Effector memory CD8-positive, alpha-beta T cell (primary cell): ENCODE measurements around the gene TMEM181.

Experiments
- ATAC-seq: fragments of 150-1000 bp; cut with Tn5 transposase; replicated peaks from 2 replicates; pipeline ENCODE4 v1.10.0; 2021; ENCODE audit warnings: mild to moderate bottlenecking, moderate library complexity
- DNase-seq, 3 experiments: peaks; one replicate each; pipeline ENCODE4 v3.0.0; 2021
- H3K27ac Mint-ChIP-seq, 2 donors: one replicate each; pipeline ENCODE4 v1.8.0; 2022; ENCODE audit warnings: mild to moderate bottlenecking in 2 of 2, mixed read lengths in 2 of 2, moderate library complexity in 2 of 2
- H3K27me3 Mint-ChIP-seq, 2 donors: one replicate each; pipeline ENCODE4 v1.8.0; 2022; ENCODE audit warnings: mixed read lengths in 2 of 2
- H3K36me3 Mint-ChIP-seq: one replicate; pipeline ENCODE4 v1.8.0; 2022; ENCODE audit warnings: mild to moderate bottlenecking, moderate library complexity, mixed read lengths; ENCODE audit not compliant: insufficient read depth
- H3K4me1 Mint-ChIP-seq, 2 donors: one replicate each; pipeline ENCODE4 v1.8.0; 2022; ENCODE audit warnings: low read depth in 2 of 2, mixed read lengths in 2 of 2
- H3K4me3 Mint-ChIP-seq, 2 donors: one replicate each; pipeline ENCODE4 v1.8.0; 2022; ENCODE audit warnings: mild to moderate bottlenecking in 2 of 2, mixed read lengths in 2 of 2, moderate library complexity in 2 of 2
- H3K9me3 Mint-ChIP-seq, 2 donors: one replicate each; pipeline ENCODE4 v1.8.0; 2022; ENCODE audit warnings: mixed read lengths in 2 of 2

TMEM181 gene

DNA sequence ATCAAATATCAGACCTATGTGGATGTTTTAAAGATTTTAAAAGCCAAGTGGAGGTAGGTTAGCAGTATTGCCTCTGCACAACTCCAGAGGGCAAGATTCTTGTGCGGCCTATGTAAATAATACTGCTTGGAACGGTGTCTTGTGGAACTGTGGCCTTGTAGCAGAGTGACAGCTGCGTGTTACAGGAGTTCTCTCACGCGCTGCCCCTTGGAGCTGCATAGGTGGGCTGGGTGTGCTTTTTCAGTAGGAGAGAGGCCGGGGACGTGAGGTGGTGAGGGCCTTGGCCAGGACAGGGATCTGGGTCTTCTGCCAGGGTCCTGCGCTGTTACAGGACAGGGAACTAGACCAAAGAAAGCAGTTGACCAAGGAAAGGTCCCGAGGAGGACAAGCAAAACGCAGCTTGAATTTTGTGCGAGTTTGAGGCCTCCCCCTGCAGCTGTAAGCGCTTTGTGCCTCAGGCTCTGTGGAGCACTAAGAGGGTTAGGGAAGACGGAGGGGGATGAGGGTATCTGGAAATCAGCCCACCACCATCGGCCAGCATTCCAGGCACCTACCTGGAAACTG is 1.5 kb downstream of the TMEM181 start:
- ATAC-seq (no peak), DNase-seq (no peak)
- H3K27ac Mint-ChIP-seq, result peak overlapping the region; percentile 97
- peak overlapping the region; percentile 76 to 97 for H3K4me3 Mint-ChIP-seq
- H3K36me3 Mint-ChIP-seq, result peaks cover 42% of the 10 kb centered on the region
- H3K4me1 Mint-ChIP-seq, result peaks cover 50 to 53% of the 10 kb centered on the region in 2 donors
- no peaks in the 10 kb centered on the region for H3K27me3 Mint-ChIP-seq
- no peaks in the 10 kb centered on the region for H3K9me3 Mint-ChIP-seq

DNA sequence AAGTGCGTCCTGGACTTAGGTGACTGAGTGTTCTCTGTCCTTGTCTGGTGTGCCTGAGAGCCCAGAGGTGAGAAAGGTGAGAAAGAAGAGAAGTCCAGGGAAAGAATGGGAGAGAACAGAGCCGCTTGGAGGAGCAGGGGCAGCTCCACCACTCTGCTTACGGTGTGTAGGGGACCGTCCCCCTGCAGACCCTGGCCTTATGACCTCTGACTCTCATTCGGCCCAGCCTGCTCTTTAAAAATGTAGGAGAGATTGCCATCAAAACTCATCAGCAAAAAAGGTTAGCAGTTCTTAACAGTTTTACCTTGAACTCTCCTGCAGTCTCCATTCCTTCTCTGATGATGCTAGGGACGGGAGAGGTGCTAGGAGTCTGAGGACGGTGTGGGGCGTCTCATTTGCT is 2.0 kb downstream of the TMEM181 start:
- H3K4me1 Mint-ChIP-seq, result peaks cover 55 to 58% of the 10 kb centered on the region in 2 donors
- H3K36me3 Mint-ChIP-seq, result peaks cover 46% of the 10 kb centered on the region
- DNase-seq (no peak), ATAC-seq (no peak)
- peak overlapping the region; percentile 97 for H3K27ac Mint-ChIP-seq
- H3K4me3 Mint-ChIP-seq, result peak overlapping the region; percentile 76 to 97
- H3K9me3 Mint-ChIP-seq, result no peaks in the 10 kb centered on the region
- H3K27me3 Mint-ChIP-seq, result no peaks in the 10 kb centered on the region

GRCh38 chr6:158564243-158565121 is 4.6 kb downstream of the TMEM181 start:
- H3K36me3 Mint-ChIP-seq, result peaks cover 47% of the 10 kb centered on the region
- H3K27ac Mint-ChIP-seq, result peak overlapping the region; percentile 88 to 92
- no peaks in the 10 kb centered on the region for H3K9me3 Mint-ChIP-seq
- H3K4me1 Mint-ChIP-seq, result peaks cover 78 to 84% of the 10 kb centered on the region in 2 donors
- no peaks in the 10 kb centered on the region for H3K27me3 Mint-ChIP-seq
- peak; percentile 56 for ATAC-seq
- peak; percentile 50 to 58 (median 51) for DNase-seq
- peak overlapping the region; percentile 76 to 82 for H3K4me3 Mint-ChIP-seq

- no peak for ATAC-seq
- Mint-ChIP-seq H3K4me1 (peaks cover 80 to 90% of the 10 kb centered on the region in 2 donors), H3K9me3 (no peaks in the 10 kb centered on the region), H3K36me3 (peaks cover 50% of the 10 kb centered on the region), H3K27ac (peak overlapping the region; percentile 88 to 92), H3K27me3 (no peaks in the 10 kb centered on the region), H3K4me3 (peak overlapping the region; percentile 76 to 82)
- no peak for DNase-seq
These were observed 5.2 kb downstream of the TMEM181 start for GRCh38 chr6:158565122-158565429.

DNA sequence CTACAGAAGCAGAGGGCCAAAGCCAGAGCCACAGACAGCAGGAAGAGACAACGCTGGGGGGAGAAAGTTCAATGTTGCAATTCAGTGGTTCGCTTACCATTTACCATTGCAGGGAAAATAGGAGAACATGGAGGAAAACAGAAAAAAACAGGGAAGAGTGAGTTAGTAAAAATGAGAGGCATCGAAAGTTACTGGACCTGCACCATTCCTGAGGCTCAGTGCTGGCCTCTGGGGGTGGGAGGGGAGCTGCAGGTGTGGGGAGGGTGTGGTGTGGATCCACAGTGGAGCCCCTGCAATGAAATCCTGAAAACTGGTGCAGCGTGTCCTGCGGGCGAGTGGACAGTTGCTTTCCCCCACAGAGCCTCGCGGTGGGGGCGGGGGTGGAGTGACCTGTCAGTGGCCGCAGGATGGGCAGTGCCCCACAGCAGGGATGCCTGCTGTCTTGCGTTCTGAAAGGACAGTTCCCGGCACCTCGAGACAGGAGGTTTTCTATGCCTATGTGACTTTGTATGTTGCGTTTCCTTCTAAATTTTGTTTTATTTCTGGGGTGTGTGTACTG is 5.7 kb downstream of the TMEM181 start:
- DNase-seq, result no peak
- Mint-ChIP-seq H3K4me3 (peak overlapping the region; percentile 76 to 82), H3K27ac (peak overlapping the region; percentile 88 to 92), H3K36me3 (peaks cover 48% of the 10 kb centered on the region), H3K9me3 (no peaks in the 10 kb centered on the region), H3K4me1 (peaks cover 82 to 92% of the 10 kb centered on the region in 2 donors), H3K27me3 (no peaks in the 10 kb centered on the region)
- no peak for ATAC-seq

GRCh38 chr6:158566207-158566818 is 6.4 kb downstream of the TMEM181 start:
- peak overlapping the region; percentile 76 to 82 for H3K4me3 Mint-ChIP-seq
- H3K4me1 Mint-ChIP-seq, result peaks cover 75 to 88% of the 10 kb centered on the region in 2 donors
- no peak for ATAC-seq
- H3K27ac Mint-ChIP-seq, result peak overlapping the region; percentile 88 to 92
- no peaks in the 10 kb centered on the region for H3K27me3 Mint-ChIP-seq
- peaks cover 40% of the 10 kb centered on the region for H3K36me3 Mint-ChIP-seq
- no peaks in the 10 kb centered on the region for H3K9me3 Mint-ChIP-seq
- no peak for DNase-seq

- H3K36me3 Mint-ChIP-seq, result peaks cover 42% of the 10 kb centered on the region
- H3K27me3 Mint-ChIP-seq, result no peaks in the 10 kb centered on the region
- ATAC-seq (no peak), DNase-seq (no peak)
- peak overlapping the region; percentile 88 to 92 for H3K27ac Mint-ChIP-seq
- H3K4me1 Mint-ChIP-seq, result peaks cover 74 to 84% of the 10 kb centered on the region in 2 donors
- H3K9me3 Mint-ChIP-seq, result no peaks in the 10 kb centered on the region
- peak overlapping the region; percentile 76 to 82 for H3K4me3 Mint-ChIP-seq
These were observed 7.3 kb downstream of the TMEM181 start for GRCh38 chr6:158567152-158567551.

DNA sequence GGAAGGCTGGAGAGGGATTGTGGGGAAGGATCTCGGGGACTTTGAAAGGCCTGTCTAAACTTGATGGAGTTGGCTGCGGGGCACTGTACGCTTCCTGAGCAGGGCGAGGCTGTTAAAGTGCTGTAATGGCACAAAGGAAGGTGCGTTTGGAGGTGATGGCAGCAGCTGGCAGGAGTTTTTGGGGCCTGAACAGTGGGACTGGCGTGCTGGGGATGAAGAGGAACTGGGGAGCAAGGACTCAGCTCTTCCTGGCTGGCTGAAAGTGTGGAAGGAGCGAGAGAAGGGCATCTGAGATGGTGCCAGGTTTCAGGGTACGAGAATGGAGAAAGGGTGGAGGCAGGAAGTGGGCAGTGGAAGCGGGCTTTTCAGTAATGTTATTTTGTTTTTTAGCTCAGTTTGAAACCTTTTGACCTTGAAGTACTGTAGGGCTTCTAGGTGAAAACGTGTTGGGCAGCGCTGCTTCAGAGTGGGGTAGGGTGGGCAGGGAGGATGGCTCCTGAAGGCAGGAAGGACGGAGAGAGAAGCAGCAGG is 8.0 kb downstream of the TMEM181 start:
- Mint-ChIP-seq H3K27me3 (no peaks in the 10 kb centered on the region), H3K4me1 (peaks cover 74 to 84% of the 10 kb centered on the region in 2 donors), H3K36me3 (peaks cover 43% of the 10 kb centered on the region), H3K27ac (peak overlapping the region; percentile 88 to 92), H3K4me3 (peak overlapping the region; percentile 76 to 82), H3K9me3 (no peaks in the 10 kb centered on the region)
- ATAC-seq, result peak; percentile 32
- DNase-seq, result peak in 1 of 3 experiments; percentile 22

DNA sequence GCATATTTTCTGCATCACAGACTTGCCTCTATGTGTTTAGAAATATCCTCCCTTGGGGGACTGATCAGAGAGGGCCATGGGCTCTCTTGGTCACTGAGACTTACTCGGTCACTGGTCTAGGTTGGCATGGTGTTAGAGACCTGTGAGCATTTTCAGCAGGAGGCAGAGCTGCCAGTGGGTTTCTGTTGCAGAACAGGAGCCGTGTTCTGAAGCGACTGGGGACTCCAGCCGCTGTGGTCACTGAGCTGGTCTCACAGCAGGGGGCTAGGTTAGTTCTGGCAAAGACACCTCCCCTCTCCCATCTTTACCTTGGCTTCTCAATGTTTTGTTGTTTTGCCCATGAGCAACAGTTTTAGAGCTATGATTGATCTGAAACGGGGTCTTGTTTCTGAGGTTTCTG is 8.7 kb downstream of the TMEM181 start:
- Mint-ChIP-seq H3K4me3 (peak overlapping the region; percentile 76 to 82), H3K9me3 (no peaks in the 10 kb centered on the region), H3K27me3 (no peaks in the 10 kb centered on the region), H3K36me3 (peaks cover 49% of the 10 kb centered on the region), H3K27ac (peak overlapping the region; percentile 88 to 92), H3K4me1 (peaks cover 77 to 87% of the 10 kb centered on the region in 2 donors)
- ATAC-seq, result no peak
- no peak for DNase-seq

- no peaks in the 10 kb centered on the region for H3K27me3 Mint-ChIP-seq
- peaks cover 53% of the 10 kb centered on the region for H3K36me3 Mint-ChIP-seq
- H3K27ac Mint-ChIP-seq, result peak overlapping the region; percentile 88 to 92
- peaks cover 75 to 86% of the 10 kb centered on the region in 2 donors for H3K4me1 Mint-ChIP-seq
- H3K9me3 Mint-ChIP-seq, result no peaks in the 10 kb centered on the region
- no peak for ATAC-seq
- peak overlapping the region; percentile 76 to 82 for H3K4me3 Mint-ChIP-seq
- DNase-seq, result no peak
These were observed 9.1 kb downstream of the TMEM181 start for GRCh38 chr6:158569036-158569435.

- H3K27me3 Mint-ChIP-seq, result no peaks in the 10 kb centered on the region
These were observed 10.7 kb downstream of the TMEM181 start for GRCh38 chr6:158570681-158570962.

GRCh38 chr6:158571826-158572652 is 12.1 kb downstream of the TMEM181 start:
- peaks cover 58 to 77% of the 10 kb centered on the region in 2 donors for H3K4me1 Mint-ChIP-seq
- H3K27ac Mint-ChIP-seq, result peak overlapping the region; percentile 91 to 96
- H3K36me3 Mint-ChIP-seq, result peaks cover 38% of the 10 kb centered on the region
- H3K27me3 Mint-ChIP-seq, result no peaks in the 10 kb centered on the region
- DNase-seq (peak in 1 of 3 experiments; percentile 13), ATAC-seq (peak; percentile 72)
- peak overlapping the region; percentile 83 to 87 for H3K4me3 Mint-ChIP-seq
- H3K9me3 Mint-ChIP-seq, result no peaks in the 10 kb centered on the region

More at GRCh38 chr6:158570681-158570962, 10.7 kb downstream of the TMEM181 start:
- Mint-ChIP-seq H3K4me1 (peaks cover 67 to 82% of the 10 kb centered on the region in 2 donors), H3K4me3 (peak overlapping the region in 1 of 2 donors; percentile 23), H3K9me3 (no peaks in the 10 kb centered on the region), H3K27ac (peak overlapping the region; percentile 76 to 92), H3K36me3 (peaks cover 47% of the 10 kb centered on the region)
- ATAC-seq (no peak), DNase-seq (no peak)
